Endothelial cell of umbilical vein (primary cell): ENCODE measurements around the gene HRH2. TPM values are rescaled to one million over a fixed set of nuclear protein-coding genes. Genes with fewer than 3 reads are reported as not detected.

ENCODE experiments used
- BruUV-seq: library from RNA; stranded (reverse); fragments of 400-500 nt; replicated peaks from 2 replicates; lab custom pipeline; 2021; lab: Mats Ljungman, UMichigan
- CTCF ChIA-PET: fragments of 300-600, 350-600 bp; sonication (Branson Sonifier 250); formaldehyde crosslinking; loops from one replicate; lab custom pipeline; 2021; ENCODE audit warnings: antibody characterized with exemption, inconsistent platforms; lab: Charles Lee
- POLR2A ChIA-PET: fragments of 300-600, 350-600 bp; sonication (Branson Sonifier 250); formaldehyde crosslinking; loops from one replicate; lab custom pipeline; 2021; ENCODE audit warnings: antibody characterized with exemption, inconsistent platforms; lab: Charles Lee
- DNase-seq: peaks from one replicate; pipeline ENCODE4 v3.0.0-alpha.2; 2011; ENCODE audit warnings: low read depth, low spot score
- FAIRE-seq: peaks from 2 replicates; lab custom pipeline; 2011; peaks lifted over from hg19 to GRCh38; lab: Jason Lieb, UNC
- H2AFZ ChIP-seq: 2 replicates; pipeline ENCODE4 v1.6.0; 2012; ENCODE audit warnings: low read depth, low read length, control low read depth, inconsistent platforms
- H3K27ac ChIP-seq: 2 replicates; pipeline ENCODE4 v1.5.1; 2011; ENCODE audit warnings: low read depth, mild to moderate bottlenecking, control low read depth, low read length, moderate library complexity; ENCODE audit not compliant: insufficient read depth
- H3K27me3 ChIP-seq, 2 experiments: 2 replicates each; pipeline versions ENCODE4 v1.6.0 to v1.6.1; 2011; ENCODE audit warnings: low read length in 2 of 2, mixed read lengths in 1 of 2; ENCODE audit not compliant: control insufficient read depth in 2 of 2, insufficient read depth in 2 of 2
- H3K36me3 ChIP-seq, 2 experiments: 2 replicates in 1 of 2; 3 replicates in 1 of 2; pipeline ENCODE4 v1.5.1; 2011; ENCODE audit warnings: low read length in 2 of 2, mild to moderate bottlenecking in 1 of 2, moderate library complexity in 1 of 2; ENCODE audit not compliant: control insufficient read depth in 2 of 2, insufficient read depth in 2 of 2; ENCODE audit errors: extremely low read depth in 1 of 2
- H3K4me1 ChIP-seq: 3 replicates; pipeline ENCODE4 v1.5.1; 2011; ENCODE audit warnings: mild to moderate bottlenecking, low read length; ENCODE audit not compliant: control insufficient read depth, insufficient read depth; ENCODE audit errors: extremely low read depth
- H3K4me2 ChIP-seq: 2 replicates; pipeline ENCODE4 v1.6.1; 2011; ENCODE audit warnings: low read length, control low read depth, mixed read lengths; ENCODE audit not compliant: insufficient read depth
- H3K4me3 ChIP-seq, 3 experiments: fragments of 200-600 bp in 1 of 3; sonication (generic), shearing (Covaris generic) in 1 of 3; replicated peaks in 1 of 3; 2 replicates each; pipeline ENCODE4 v1.5.1; 2011 to 2016; ENCODE audit warnings: control low read depth in 3 of 3, low read length in 3 of 3, mild to moderate bottlenecking in 2 of 3, inconsistent platforms in 1 of 3, low read depth in 1 of 3, moderate library complexity in 1 of 3; ENCODE audit not compliant: insufficient read depth in 1 of 3
- H3K79me2 ChIP-seq: 2 replicates; pipeline ENCODE4 v1.6.0; 2012; ENCODE audit warnings: low read length, inconsistent platforms; ENCODE audit not compliant: control insufficient read depth, insufficient read depth
- H3K9ac ChIP-seq: replicated peaks from 2 replicates; pipeline ENCODE3; 2011; ENCODE audit warnings: low read length, control low read depth; ENCODE audit not compliant: insufficient read depth; ENCODE audit errors: extremely low read depth
- H3K9me1 ChIP-seq: replicated peaks from 3 replicates; pipeline ENCODE4 v1.6.0; 2011; ENCODE audit warnings: mild to moderate bottlenecking, low read length; ENCODE audit not compliant: control insufficient read depth, insufficient read depth; ENCODE audit errors: extremely low read depth
- H3K9me3 ChIP-seq: replicated peaks from 2 replicates; pipeline ENCODE4 v1.5.1; 2012; ENCODE audit warnings: low read length, inconsistent platforms; ENCODE audit not compliant: control insufficient read depth, insufficient read depth
- H4K20me1 ChIP-seq: replicated peaks from 2 replicates; pipeline ENCODE3; 2011; ENCODE audit warnings: mild to moderate bottlenecking, low read length; ENCODE audit not compliant: control insufficient read depth, insufficient read depth; ENCODE audit errors: extremely low read depth
- CTCF ChIP-seq, 2 donors: IDR thresholded peaks; 1 replicate in 1 of 2; 2 replicates in 1 of 2; pipeline ENCODE4 v1.5.1; 2011; ENCODE audit warnings: low read length in 2 of 2, mild to moderate bottlenecking in 2 of 2, moderate library complexity in 2 of 2, control low read depth in 1 of 2, inconsistent platforms in 1 of 2, low read depth in 1 of 2; ENCODE audit not compliant: insufficient read depth in 1 of 2; ENCODE audit errors: extremely low read depth in 1 of 2
- EZH2 ChIP-seq: IDR thresholded peaks from 2 replicates; pipeline ENCODE4 v1.6.1; 2012; ENCODE audit warnings: borderline replicate concordance, low read depth, mild to moderate bottlenecking, moderate library complexity, low read length, inconsistent platforms; ENCODE audit not compliant: severe bottlenecking
- FOS ChIP-seq: IDR thresholded peaks from 2 replicates; pipeline ENCODE4 v1.6.1; 2011; ENCODE audit warnings: mild to moderate bottlenecking, low read length, moderate library complexity, borderline replicate concordance; ENCODE audit not compliant: insufficient read depth
- GATA2 ChIP-seq: IDR thresholded peaks from 2 replicates; pipeline ENCODE4 v1.7.0; 2011; ENCODE audit warnings: low read depth, mild to moderate bottlenecking, moderate library complexity, mixed read lengths, low read length; ENCODE audit not compliant: insufficient read length, insufficient read depth
- JUN ChIP-seq: IDR thresholded peaks from 2 replicates; pipeline ENCODE4 v1.6.1; 2011; ENCODE audit warnings: borderline replicate concordance, low read depth; ENCODE audit not compliant: insufficient read length, insufficient read depth
- MAX ChIP-seq: IDR thresholded peaks from 2 replicates; pipeline ENCODE4 v1.6.1; 2011; ENCODE audit not compliant: insufficient read depth, insufficient read length
- MYC ChIP-seq: IDR thresholded peaks from one replicate; pipeline ENCODE4 v1.6.1; 2011; ENCODE audit warnings: mild to moderate bottlenecking, low read depth, low read length
- POLR2A ChIP-seq: IDR thresholded peaks from 2 replicates; pipeline ENCODE4 v1.6.1; 2012; ENCODE audit warnings: low read depth, mild to moderate bottlenecking, control low read depth, low read length
- POLR2AphosphoS5 ChIP-seq: IDR thresholded peaks from 2 replicates; pipeline ENCODE4 v1.6.1; 2012; ENCODE audit warnings: low read depth, mild to moderate bottlenecking, control low read depth, low read length, moderate library complexity; ENCODE audit not compliant: insufficient read depth
- dilution Hi-C: fragments of 300-500 bp; cut with MboI; formaldehyde crosslinking; loops from one replicate; pipeline ENCODE4 v1.15.0; 2019; ENCODE audit warnings: low sequenced_read_pairs; ENCODE audit not compliant: extremely low pct_ligation_motif_present
- intact Hi-C: fragments of 100-400 bp; cut with micrococcal nuclease; formaldehyde crosslinking; loops from one replicate; pipeline ENCODE4 v1.10.0; 2022
- polyA plus RNA-seq, 4 experiments: library from polyadenylated mRNA; depleted of rRNA in 3 of 4; stranded (reverse) in 3 of 4; unstranded in 1 of 4; fragments of >200 nt; gene quantifications; 2 replicates each; pipeline versions ENCODE4 v1.2.1 to v1.2.3, GENCODE V29; 2011 to 2012; ENCODE audit warnings: missing spikeins in 1 of 4
- total RNA-seq: library from RNA; stranded (reverse); gene quantifications from 2 replicates; pipeline ENCODE4 v1.2.3, GENCODE V29; 2021

Gene HRH2
- total and polyA plus RNA-seq, 2 donors (not counting 3 experiments of a cell fraction or from before 2014, with no cell fraction given), result not detected

GRCh38 chr5:175652741-175653663 lies 4.9 kb upstream of the HRH2 start:
- intact Hi-C loops (no loop called here), dilution Hi-C loops (no loop called here)
- Histone ChIP-seq H3K9me3 (no peaks in the 10 kb centered on the region), H3K4me1 (no peaks in the 10 kb centered on the region), H3K79me2 (no peaks in the 10 kb centered on the region), H3K27ac (no peak overlapping the region), H3K36me3 (no peaks in the 10 kb centered on the region), H3K4me2 (no peak overlapping the region), H2AFZ (no peak overlapping the region), H4K20me1 (no peaks in the 10 kb centered on the region), H3K27me3 (no peaks in the 10 kb centered on the region), H3K9me1 (no peaks in the 10 kb centered on the region), H3K4me3 (no peak overlapping the region), H3K9ac (no peak overlapping the region)
- DNase-seq (no peak), FAIRE-seq (no peak)
- BruUV-seq, result no TSS peak
- TF ChIP-seq MYC, result no peak
- TF ChIP-seq GATA2, result no peak
- no peak for TF ChIP-seq MAX
- TF ChIP-seq JUN, result no peak
- TF ChIP-seq EZH2, result no peak
- TF ChIP-seq POLR2A, result no peak
- TF ChIP-seq CTCF (IDR thresholded peaks at IDR 0.05; ENCODE audit: extremely low read depth in 1 of 2, insufficient read depth in 1 of 2, low read depth in 1 of 2, low read length in 2 of 2), result no peak
- no peak for TF ChIP-seq FOS
- TF ChIP-seq POLR2AphosphoS5, result no peak
- ChIA-PET POLR2A (no interaction called here), CTCF (no interaction called here)
